Endodermal cell (in vitro differentiated cells): Measurements from ENCODE around the gene PLEKHA6. TPM values are rescaled to one million over a fixed set of nuclear protein-coding genes. Genes with fewer than 3 reads are reported as not detected.

Source experiments
- DNase-seq: peaks from one replicate; pipeline ENCODE4 v3.0.0-alpha.2; 2017
- H3K27ac ChIP-seq: 2 replicates; pipeline ENCODE4 v1.5.1; 2013; ENCODE audit warnings: mild to moderate bottlenecking, low read depth, low read length, moderate library complexity
- H3K27me3 ChIP-seq: 2 replicates; pipeline ENCODE4 v1.6.1; 2013; ENCODE audit warnings: mild to moderate bottlenecking, low read length, moderate library complexity; ENCODE audit not compliant: insufficient read depth, control insufficient read depth, poor library complexity, severe bottlenecking
- H3K36me3 ChIP-seq: 2 replicates; pipeline ENCODE4 v1.7.0; 2013; ENCODE audit warnings: mild to moderate bottlenecking, low read length, moderate library complexity; ENCODE audit not compliant: control insufficient read depth, insufficient read depth
- H3K4me1 ChIP-seq: one replicate; pipeline ENCODE4 v1.7.0; 2013; ENCODE audit warnings: low read length; ENCODE audit not compliant: control insufficient read depth, insufficient read depth
- H3K4me3 ChIP-seq: 2 replicates; pipeline ENCODE4 v1.5.1; 2013; ENCODE audit warnings: mild to moderate bottlenecking, low read length, moderate library complexity
- H3K9ac ChIP-seq: 2 replicates; pipeline ENCODE4 v1.6.1; 2013; ENCODE audit warnings: mild to moderate bottlenecking, low read length, moderate library complexity; ENCODE audit not compliant: poor library complexity, severe bottlenecking; ENCODE audit errors: extremely low read depth
- H3K9me3 ChIP-seq: 2 replicates; pipeline ENCODE4 v1.6.1; 2013; ENCODE audit warnings: mild to moderate bottlenecking, low read length, moderate library complexity; ENCODE audit not compliant: control insufficient read depth
- H3K27ac Mint-ChIP-seq: 2 replicates; pipeline ENCODE4 v1.8.0; 2020; ENCODE audit warnings: mixed read lengths
- H3K27me3 Mint-ChIP-seq: 2 replicates; pipeline ENCODE4 v1.8.0; 2021; ENCODE audit warnings: mild to moderate bottlenecking, mixed read lengths; ENCODE audit not compliant: insufficient read depth
- H3K36me3 Mint-ChIP-seq: 2 replicates; pipeline ENCODE4 v1.8.0; 2020; ENCODE audit warnings: low read depth, mixed read lengths
- H3K4me1 Mint-ChIP-seq: 2 replicates; pipeline ENCODE4 v1.8.0; 2020; ENCODE audit warnings: mixed read lengths
- H3K4me3 Mint-ChIP-seq: 2 replicates; pipeline ENCODE4 v1.8.0; 2020; ENCODE audit warnings: mild to moderate bottlenecking, moderate library complexity, mixed read lengths
- H3K9me3 Mint-ChIP-seq: 2 replicates; pipeline ENCODE4 v1.8.0; 2020; ENCODE audit warnings: mild to moderate bottlenecking, mixed read lengths
- CTCF ChIP-seq: fragments of 200-600 bp; sonication (generic); conservative IDR thresholded peaks from 2 replicates; pipeline ENCODE4 v1.5.0; 2021; ENCODE audit warnings: antibody characterized with exemption, mild to moderate bottlenecking
- WGBS, 2 experiments: methylation state at CpG; one replicate each; pipeline versions ENCODE4 v1.1.5 to v1.1.7; 2013; ENCODE audit warnings: missing lambda C conversion rate in 2 of 2, mixed read lengths in 1 of 2; ENCODE audit not compliant: insufficient coverage in 1 of 2, insufficient read length in 1 of 2; 5-methylcytosine and 5-hydroxymethylcytosine counted together
- total RNA-seq, 2 donors: library from RNA; stranded (reverse); fragmentation: NEBNext Ultra II Directional in 1 of 2; extraction: Animal tissue kit (Norgen Biotek cat#: 25700) in 1 of 2; gene quantifications; 2 replicates in 1 of 2; 3 replicates in 1 of 2; pipeline ENCODE4 v1.2.1, GENCODE V29; 2021

The PLEKHA6 gene
- total RNA-seq, 2 donors from 2014 or later = 37.0 to 43.3 TPM

GRCh38 chr1:204319462-204319861 is 40.3 kb downstream of the PLEKHA6 start:
- Histone ChIP-seq H3K9me3 (no peaks in the 10 kb centered on the region), H3K4me3 (no peak overlapping the region), H3K4me1 (peaks cover 31% of the 10 kb centered on the region), H3K27me3 (no peaks in the 10 kb centered on the region), H3K27ac (no peak overlapping the region), H3K9ac (no peak overlapping the region), H3K36me3 (no peaks in the 10 kb centered on the region)
- Mint-ChIP-seq H3K4me3 (no peak overlapping the region), H3K4me1 (peaks cover 54% of the 10 kb centered on the region), H3K36me3 (no peaks in the 10 kb centered on the region), H3K27me3 (peaks cover 2% of the 10 kb centered on the region), H3K9me3 (no peaks in the 10 kb centered on the region), H3K27ac (no peak overlapping the region)
- DNase-seq = no peak
- no peak for TF ChIP-seq CTCF
- WGBS, 2 experiments = 92 to 100% methylated on average over 4 to 6 of the region's 6 CpGs

- Histone ChIP-seq H3K9ac (no peak overlapping the region), H3K27ac (no peak overlapping the region), H3K36me3 (no peaks in the 10 kb centered on the region), H3K9me3 (no peaks in the 10 kb centered on the region), H3K4me1 (peaks cover 31% of the 10 kb centered on the region), H3K27me3 (no peaks in the 10 kb centered on the region), H3K4me3 (no peak overlapping the region)
- H3K4me1 Mint-ChIP-seq = peaks cover 54% of the 10 kb centered on the region
- no peaks in the 10 kb centered on the region for H3K36me3 Mint-ChIP-seq
- H3K9me3 Mint-ChIP-seq = no peaks in the 10 kb centered on the region
- 90 to 92% methylated on average over 4 to 5 of the region's 5 CpGs for WGBS, 2 experiments
- H3K4me3 Mint-ChIP-seq = no peak overlapping the region
- DNase-seq = no peak
- TF ChIP-seq CTCF = no peak
- H3K27me3 Mint-ChIP-seq = peaks cover 2% of the 10 kb centered on the region
- H3K27ac Mint-ChIP-seq = no peak overlapping the region
These were observed 40.7 kb downstream of the PLEKHA6 start for GRCh38 chr1:204319027-204319426.

GRCh38 chr1:204318324-204318723 is 41.4 kb downstream of the PLEKHA6 start:
- H3K27me3 ChIP-seq = no peaks in the 10 kb centered on the region
- Mint-ChIP-seq H3K4me3 (no peak overlapping the region), H3K4me1 (peaks cover 55% of the 10 kb centered on the region), H3K27ac (no peak overlapping the region), H3K9me3 (no peaks in the 10 kb centered on the region), H3K27me3 (peaks cover 2% of the 10 kb centered on the region), H3K36me3 (no peaks in the 10 kb centered on the region)
- H3K9me3 ChIP-seq = no peaks in the 10 kb centered on the region
- H3K9ac ChIP-seq = no peak overlapping the region
- no peak overlapping the region for H3K4me3 ChIP-seq
- no peak for TF ChIP-seq CTCF
- DNase-seq = no peak
- no peak overlapping the region for H3K27ac ChIP-seq
- no peaks in the 10 kb centered on the region for H3K36me3 ChIP-seq
- 80 to 94% methylated on average over 5 of the region's 5 CpGs for WGBS, 2 experiments
- peaks cover 28% of the 10 kb centered on the region for H3K4me1 ChIP-seq
